ENCODE data around the gene SOX15. TPM values are rescaled to one million over a fixed set of nuclear protein-coding genes. Genes with fewer than 3 reads are reported as not detected.

The SOX15 gene
- total RNA-seq, 4 donors from 2014 or later, result 3.1 to 6.9 (median 5.0) TPM

DNA sequence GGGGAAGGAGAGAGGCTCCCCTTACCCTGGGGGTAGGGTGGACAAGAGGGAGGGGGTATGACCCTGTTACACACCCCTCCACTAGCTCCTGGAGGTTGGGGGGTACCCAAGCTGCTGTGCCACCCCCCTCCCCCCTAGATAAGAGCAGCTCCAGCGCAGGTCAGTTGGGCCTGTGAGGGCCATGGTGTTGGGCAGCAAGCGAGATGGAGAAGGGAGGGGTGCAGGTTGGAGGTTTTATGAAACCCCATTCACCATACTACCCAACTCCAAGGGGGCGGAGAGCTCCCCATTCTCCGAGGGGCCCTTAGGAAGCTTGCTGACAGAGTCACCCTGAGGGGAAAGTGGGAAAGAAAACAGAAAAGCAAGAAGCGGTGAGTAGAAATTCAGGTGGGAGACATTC is 1.7 kb upstream of the SOX15 start:
- no peak overlapping the region for H3K4me3 ChIP-seq
- H3K27ac ChIP-seq, result no peak overlapping the region
- DNase-seq (ENCODE audit: low spot score in 2 of 2), result no peak
- no peaks in the 10 kb centered on the region for H3K27me3 ChIP-seq
- H3K4me1 ChIP-seq, result peaks cover 0 to 30% (median 2%) of the 10 kb centered on the region in 4 donors
- H3K9me3 ChIP-seq, result no peaks in the 10 kb centered on the region
- TF ChIP-seq POLR2A (IDR thresholded peaks at IDR 0.05) (no peak), EP300 (IDR thresholded peaks at IDR 0.05) (no peak), CTCF (IDR thresholded peaks at IDR 0.05) (no peak)
- H3K36me3 ChIP-seq, result peaks cover 8 to 75% (median 35%) of the 10 kb centered on the region in 3 donors
- 80 to 85% methylated on average over 5 of the region's 5 CpGs for WGBS, 2 donors

GRCh38 chr17:7590743-7591142 is 849 bp upstream of the SOX15 start:
- Histone ChIP-seq H3K27ac (no peak overlapping the region), H3K36me3 (peaks cover 8 to 70% (median 29%) of the 10 kb centered on the region in 3 donors), H3K4me3 (no peak overlapping the region), H3K27me3 (no peaks in the 10 kb centered on the region), H3K9me3 (no peaks in the 10 kb centered on the region), H3K4me1 (peaks cover 0 to 31% (median 2%) of the 10 kb centered on the region in 4 donors)
- DNase-seq (ENCODE audit: low spot score in 2 of 2), result no peak
- WGBS, 2 donors, result 73 to 84% methylated on average over 3 to 4 of the region's 4 CpGs
- no peak for TF ChIP-seq POLR2A (IDR thresholded peaks at IDR 0.05)
- TF ChIP-seq CTCF (IDR thresholded peaks at IDR 0.05), result no peak
- no peak for TF ChIP-seq EP300 (IDR thresholded peaks at IDR 0.05)

GRCh38 chr17:7589204-7589868 is 558 bp downstream of the SOX15 start:
- H3K4me1 ChIP-seq, result peaks cover 0 to 45% (median 7%) of the 10 kb centered on the region in 4 donors

DNA sequence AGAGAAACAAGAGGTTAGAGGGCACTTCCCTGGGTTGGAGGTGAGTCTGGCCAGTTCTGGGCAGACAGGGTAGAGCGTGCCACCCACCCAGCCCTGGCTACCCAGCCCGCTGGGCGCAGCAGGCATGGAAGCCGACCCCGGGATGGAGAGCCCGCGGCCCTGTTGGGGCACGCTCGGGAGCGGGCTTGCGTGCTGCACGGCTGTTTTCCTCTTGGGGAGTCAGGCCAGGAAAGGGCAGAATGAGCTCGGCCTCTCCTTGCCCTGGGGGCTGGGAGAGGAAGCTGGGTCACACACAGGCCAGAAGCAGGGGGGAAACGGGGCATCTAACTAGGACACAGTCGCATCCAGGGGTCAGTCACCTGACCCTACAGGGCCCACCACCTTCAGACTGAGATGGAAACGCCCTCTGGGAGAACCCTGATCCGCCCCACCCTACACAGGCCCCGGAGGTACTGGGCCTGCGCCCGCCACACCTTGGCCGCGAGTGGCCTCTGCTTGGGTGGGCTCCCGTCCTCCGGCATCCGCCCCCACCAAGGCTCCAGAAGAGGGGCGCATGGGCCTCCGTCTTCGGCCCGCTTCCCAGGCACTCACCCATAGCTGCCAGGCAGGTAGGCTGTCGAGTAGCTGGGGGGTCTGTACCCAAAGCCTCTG is 1.2 kb downstream of the SOX15 start:
- Histone ChIP-seq H3K9me3 (no peaks in the 10 kb centered on the region), H3K4me1 (peaks cover 0 to 47% (median 10%) of the 10 kb centered on the region in 4 donors), H3K4me3 (peak overlapping the region; percentile 35 to 71 (median 48)), H3K27me3 (no peaks in the 10 kb centered on the region), H3K36me3 (peaks cover 2 to 50% (median 17%) of the 10 kb centered on the region in 3 donors), H3K27ac (peak overlapping the region; percentile 62 to 86 (median 70))
- DNase-seq (ENCODE audit: low spot score in 2 of 2), result no peak
- TF ChIP-seq EP300 (IDR thresholded peaks at IDR 0.05), result no peak
- TF ChIP-seq CTCF (IDR thresholded peaks at IDR 0.05), result no peak
- TF ChIP-seq POLR2A (IDR thresholded peaks at IDR 0.05), result no peak
- WGBS, 2 donors, result 35 to 44% methylated on average over 14 to 30 of the region's 30 CpGs

More at GRCh38 chr17:7589204-7589868, 558 bp downstream of the SOX15 start:
- Histone ChIP-seq H3K27me3 (no peaks in the 10 kb centered on the region), H3K27ac (peak overlapping the region; percentile 62 to 86 (median 70)), H3K4me3 (peak overlapping the region; percentile 35 to 71 (median 48)), H3K9me3 (no peaks in the 10 kb centered on the region), H3K36me3 (peaks cover 2 to 56% (median 24%) of the 10 kb centered on the region in 3 donors)
- DNase-seq (ENCODE audit: low spot score in 2 of 2), result peak; percentile 83 to 87
- TF ChIP-seq EP300 (IDR thresholded peaks at IDR 0.05) (peak in 1 of 2 donors; percentile 59), POLR2A (IDR thresholded peaks at IDR 0.05) (peak in 1 of 2 donors; percentile 28), CTCF (IDR thresholded peaks at IDR 0.05) (peak; percentile 89 to 96 (median 91))
- WGBS, 2 donors, result 2 to 23% methylated on average over 10 to 16 of the region's 56 CpGs
